CD8-positive, alpha-beta memory T cell (primary cell): ENCODE measurements around the gene ACSS2. TPM values are rescaled to one million over a fixed set of nuclear protein-coding genes. Genes with fewer than 3 reads are reported as not detected.
"Not testable (repeated sequence)": the region's sequence is repeated elsewhere in the genome, so short reads cannot be mapped to it uniquely, and the experiment has no call there.

ENCODE experiments used
- CTCF ChIA-PET: fragments of 350-600 bp; sonication (Branson Sonifier 250); formaldehyde crosslinking; loops from one replicate; lab custom pipeline; 2021; ENCODE audit warnings: antibody characterized with exemption; lab: Charles Lee
- POLR2A ChIA-PET: fragments of 350-600 bp; sonication (Branson Sonifier 250); formaldehyde crosslinking; loops from one replicate; lab custom pipeline; 2021; ENCODE audit warnings: antibody characterized with exemption; lab: Charles Lee
- DNase-seq, 5 donors: peaks; one replicate each; pipeline versions ENCODE4 v3.0.0 to v3.0.0-alpha.2; 2020 to 2022; ENCODE audit warnings: mixed read lengths in 1 of 5
- H3K27ac ChIP-seq: one replicate; pipeline ENCODE4 v1.7.0; 2013; ENCODE audit warnings: low read depth, mild to moderate bottlenecking, low read length, moderate library complexity
- H3K27me3 ChIP-seq: 2 replicates; pipeline ENCODE4 v1.7.0; 2013; ENCODE audit warnings: low read length, mild to moderate bottlenecking; ENCODE audit not compliant: insufficient read depth, poor library complexity, severe bottlenecking
- H3K36me3 ChIP-seq: 2 replicates; pipeline ENCODE4 v1.7.0; 2013; ENCODE audit warnings: mild to moderate bottlenecking, low read length, moderate library complexity; ENCODE audit not compliant: insufficient read depth
- H3K4me1 ChIP-seq: 2 replicates; pipeline ENCODE4 v1.7.0; 2013; ENCODE audit warnings: mild to moderate bottlenecking, low read length, moderate library complexity; ENCODE audit not compliant: insufficient read depth
- H3K4me3 ChIP-seq: 2 replicates; pipeline ENCODE4 v1.7.0; 2013; ENCODE audit warnings: mild to moderate bottlenecking, low read length
- H3K9me3 ChIP-seq: 2 replicates; pipeline ENCODE4 v1.7.0; 2013; ENCODE audit warnings: mild to moderate bottlenecking, low read length
- H3K27ac Mint-ChIP-seq, 8 donors: one replicate each; pipeline ENCODE4 v1.8.0; 2020 to 2021; ENCODE audit warnings: mixed read lengths in 8 of 8, mild to moderate bottlenecking in 6 of 8, inconsistent platforms in 3 of 8, moderate library complexity in 3 of 8
- H3K27me3 Mint-ChIP-seq, 2 donors: one replicate each; pipeline ENCODE4 v1.8.0; 2020 to 2021; ENCODE audit warnings: mixed read lengths in 2 of 2, mild to moderate bottlenecking in 1 of 2, moderate library complexity in 1 of 2
- H3K36me3 Mint-ChIP-seq, 3 donors: one replicate each; pipeline ENCODE4 v1.8.0; 2020 to 2021; ENCODE audit warnings: mixed read lengths in 3 of 3, inconsistent platforms in 1 of 3, mild to moderate bottlenecking in 1 of 3
- H3K4me1 Mint-ChIP-seq, 3 donors: one replicate each; pipeline ENCODE4 v1.8.0; 2020 to 2021; ENCODE audit warnings: mixed read lengths in 3 of 3, inconsistent platforms in 1 of 3, mild to moderate bottlenecking in 1 of 3
- H3K4me3 Mint-ChIP-seq, 7 donors: one replicate each; pipeline ENCODE4 v1.8.0; 2020 to 2021; ENCODE audit warnings: mixed read lengths in 7 of 7, mild to moderate bottlenecking in 6 of 7, moderate library complexity in 4 of 7, inconsistent platforms in 2 of 7
- H3K9me3 Mint-ChIP-seq, 5 donors: one replicate each; pipeline ENCODE4 v1.8.0; 2020 to 2022; ENCODE audit warnings: mixed read lengths in 5 of 5, mild to moderate bottlenecking in 3 of 5, moderate library complexity in 2 of 5, inconsistent platforms in 1 of 5
- polyA plus RNA-seq: library from polyadenylated mRNA; unstranded; fragments of 300-500 nt; fragmentation: Illumina TruSeq; gene quantifications from one replicate; pipeline ENCODE4 v1.2.3, GENCODE V29; 2021
- total RNA-seq, 2 experiments: library from RNA; stranded (reverse); gene quantifications; one replicate each; pipeline ENCODE4 v1.2.3, GENCODE V29; 2021

The ACSS2 gene
- total and polyA plus RNA-seq, 3 experiments from 2014 or later, result 5.3 to 7.2 (median 6.0) TPM

DNA sequence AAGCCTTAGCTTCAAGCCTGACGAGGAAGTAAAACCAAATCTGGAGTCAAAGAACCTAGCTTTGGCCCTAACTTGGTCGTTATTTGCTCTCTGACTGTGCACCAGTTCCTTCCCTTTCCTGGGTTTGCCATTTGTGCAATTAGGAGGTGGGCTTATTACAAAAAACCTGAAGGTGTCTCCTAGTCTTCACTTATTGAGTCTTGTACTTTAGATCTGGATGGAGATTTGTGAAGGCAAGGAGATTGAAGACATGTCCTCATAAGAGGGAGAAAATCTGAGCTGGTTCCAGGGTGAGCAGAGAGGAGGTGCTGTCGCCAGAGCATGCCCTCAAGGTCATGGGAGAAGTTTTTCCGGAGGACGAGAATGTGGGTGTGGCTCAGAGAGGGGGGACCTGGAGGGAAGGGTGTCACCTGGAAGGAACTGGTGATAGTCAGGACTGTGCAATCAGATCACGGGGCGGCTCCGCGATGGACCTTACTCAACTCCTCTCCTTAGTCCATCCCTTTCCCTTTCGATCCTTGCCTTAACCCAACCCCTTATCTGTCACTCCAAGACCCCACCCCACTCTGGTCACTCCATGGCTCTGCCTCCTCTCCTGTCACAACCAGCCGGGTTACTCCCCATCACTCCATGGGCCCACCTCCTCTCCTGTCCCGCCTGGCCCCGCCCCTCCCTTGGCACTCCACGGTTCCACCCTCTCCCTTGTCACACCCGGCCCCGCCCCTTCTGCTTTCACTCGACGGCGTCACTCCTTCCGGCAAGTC lies 588 bp upstream of the ACSS2 start:
- peaks cover 53 to 62% (median 55%) of the 10 kb centered on the region in 3 donors for H3K4me1 Mint-ChIP-seq
- H3K36me3 Mint-ChIP-seq, result no peaks in the 10 kb centered on the region
- ChIA-PET POLR2A (interaction anchor here (0.7 kb wide), 1 partner anchor 788 kb away, joined by 4 read pairs; no protein-coding TSS in a partner anchor), CTCF (interaction anchor here (1.1 to 1.7 kb wide), 4 partner anchors 81 to 221 kb away, joined by 3 to 7 read pairs (median 4); no protein-coding TSS in a partner anchor)
- peak overlapping the region; percentile 85 to 93 (median 88) for H3K4me3 Mint-ChIP-seq
- no peaks in the 10 kb centered on the region for H3K9me3 Mint-ChIP-seq
- H3K27ac Mint-ChIP-seq, result peak overlapping the region; percentile 0 to 92 (median 82)
- H3K27me3 Mint-ChIP-seq, result peaks cover 0 to 4% of the 10 kb centered on the region in 2 donors
- Histone ChIP-seq H3K4me1 (peaks cover 55% of the 10 kb centered on the region), H3K4me3 (peak overlapping the region; percentile 67), H3K27me3 (no peaks in the 10 kb centered on the region), H3K36me3 (no peaks in the 10 kb centered on the region), H3K9me3 (no peaks in the 10 kb centered on the region), H3K27ac (peak overlapping the region; percentile 32)
- DNase-seq, result no peak

DNA sequence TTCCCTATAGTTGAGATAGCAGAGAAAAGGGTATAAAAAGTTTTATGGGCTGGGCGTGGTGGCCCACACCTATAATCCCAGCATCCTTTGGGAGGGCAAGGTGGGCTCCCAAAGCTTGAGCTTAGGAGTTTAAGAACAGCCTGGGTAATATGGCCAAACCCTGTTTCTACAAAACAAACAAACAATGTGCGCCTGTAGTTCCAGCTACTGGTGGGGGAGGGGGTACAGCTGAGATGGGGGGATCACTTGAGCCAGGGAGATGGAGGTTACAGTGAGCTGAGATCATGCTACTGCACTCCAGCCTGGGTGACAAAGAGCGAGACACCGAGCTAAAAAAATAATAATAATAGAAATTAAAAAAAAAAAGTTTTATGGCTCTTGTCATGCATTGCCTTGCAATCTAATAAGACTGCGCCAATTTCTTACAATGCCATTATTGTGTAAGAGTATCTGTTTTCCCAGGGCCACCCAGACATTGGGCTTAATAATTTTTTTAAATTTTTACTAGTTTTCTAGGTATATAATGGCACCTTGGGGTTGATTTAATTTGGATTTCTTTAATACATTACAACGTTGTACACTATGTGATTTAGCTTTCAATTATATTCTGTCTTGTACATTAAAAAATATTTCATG lies 3.9 kb downstream of the ACSS2 start:
- Histone ChIP-seq H3K36me3 (no peaks in the 10 kb centered on the region), H3K4me3 (no peak overlapping the region), H3K4me1 (peaks cover 19% of the 10 kb centered on the region), H3K27ac (no peak overlapping the region), H3K27me3 (no peaks in the 10 kb centered on the region), H3K9me3 (no peaks in the 10 kb centered on the region)
- no peak for DNase-seq
- Mint-ChIP-seq H3K4me1 (peaks cover 17 to 21% (median 18%) of the 10 kb centered on the region in 3 donors), H3K27ac (no peak overlapping the region), H3K27me3 (peaks cover 0 to 4% of the 10 kb centered on the region in 2 donors), H3K36me3 (peaks cover 0 to 9% (median 0%) of the 10 kb centered on the region in 3 donors), H3K9me3 (no peaks in the 10 kb centered on the region), H3K4me3 (no peak overlapping the region)
- ChIA-PET CTCF (interaction anchor here (0.9 to 1.3 kb wide), 3 partner anchors 18 to 265 kb away, joined by 3 read pairs; no protein-coding TSS in a partner anchor), POLR2A (interaction anchor here (0.7 kb wide), 1 partner anchor 25 kb away, joined by 3 read pairs; no protein-coding TSS in a partner anchor)

DNA sequence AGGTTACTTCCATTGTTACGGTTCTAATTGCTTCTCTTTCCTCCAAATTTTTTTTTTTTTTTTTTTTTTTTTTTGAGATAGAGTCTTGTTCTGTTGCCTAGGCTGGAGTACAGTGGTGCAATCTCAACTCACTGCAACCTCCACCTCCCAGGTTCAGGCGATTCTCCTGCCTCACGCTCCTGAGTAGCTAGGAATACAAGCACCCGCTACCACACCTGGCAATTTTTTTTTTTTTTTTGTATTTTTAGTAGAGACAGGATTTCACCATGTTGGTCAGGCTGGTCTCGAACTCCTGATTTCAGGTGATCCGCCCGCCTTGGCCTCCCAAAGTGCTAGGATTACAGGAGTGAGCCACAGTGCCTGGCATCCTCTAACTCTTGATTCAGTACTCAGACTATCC lies 4.6 kb downstream of the ACSS2 start:
- not testable (repeated sequence) for H3K4me3 Mint-ChIP-seq, H3K36me3 Mint-ChIP-seq, H3K27ac Mint-ChIP-seq, H3K36me3 ChIP-seq, H3K27me3 ChIP-seq, DNase-seq, H3K9me3 Mint-ChIP-seq, H3K4me3 ChIP-seq, H3K27me3 Mint-ChIP-seq, H3K27ac ChIP-seq, H3K9me3 ChIP-seq
- CTCF ChIA-PET, result interaction anchor here (1.2 to 1.3 kb wide), 2 partner anchors 215 to 264 kb away, joined by 3 read pairs; no protein-coding TSS in a partner anchor
- H3K4me1 Mint-ChIP-seq, result peaks cover 11 to 15% (median 13%) of the 10 kb centered on the region in 3 donors
- POLR2A ChIA-PET, result interaction anchor here (0.7 kb wide), 2 partner anchors 24 to 352 kb away, joined by 3 to 11 read pairs; no protein-coding TSS in a partner anchor
- peaks cover 13% of the 10 kb centered on the region for H3K4me1 ChIP-seq

DNA sequence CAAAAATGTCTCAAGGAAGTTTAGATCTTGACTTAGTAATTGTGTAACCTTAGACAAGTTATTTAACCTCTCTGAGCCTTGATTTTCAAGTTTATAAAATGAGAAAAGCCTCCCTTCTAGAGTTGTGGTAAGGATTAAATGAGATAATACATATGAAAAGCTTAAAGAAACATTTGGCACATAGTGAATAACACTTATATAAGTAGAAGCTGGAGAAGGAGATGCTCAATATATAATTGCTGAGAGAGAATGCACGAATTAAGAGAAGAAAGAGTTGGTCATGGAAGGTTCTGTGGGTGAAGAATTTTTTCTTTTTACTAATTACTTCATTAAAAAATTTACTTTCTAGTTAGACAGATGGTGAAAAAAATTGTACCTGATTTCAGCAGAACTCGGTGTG lies 5.3 kb downstream of the ACSS2 start:
- Histone ChIP-seq H3K27me3 (no peaks in the 10 kb centered on the region), H3K4me3 (no peak overlapping the region), H3K4me1 (peaks cover 12% of the 10 kb centered on the region), H3K9me3 (no peaks in the 10 kb centered on the region), H3K27ac (no peak overlapping the region), H3K36me3 (peaks cover 2% of the 10 kb centered on the region)
- H3K27ac Mint-ChIP-seq, result peak overlapping the region in 2 of 8 donors; percentile 2 to 10
- peaks cover 0 to 9% (median 0%) of the 10 kb centered on the region in 3 donors for H3K36me3 Mint-ChIP-seq
- no peaks in the 10 kb centered on the region for H3K9me3 Mint-ChIP-seq
- POLR2A ChIA-PET, result no interaction called here
- H3K27me3 Mint-ChIP-seq, result no peaks in the 10 kb centered on the region
- no peak for DNase-seq
- peak overlapping the region in 1 of 7 donors; percentile 4 for H3K4me3 Mint-ChIP-seq
- CTCF ChIA-PET, result no interaction called here
- peaks cover 7 to 10% (median 9%) of the 10 kb centered on the region in 3 donors for H3K4me1 Mint-ChIP-seq

DNA sequence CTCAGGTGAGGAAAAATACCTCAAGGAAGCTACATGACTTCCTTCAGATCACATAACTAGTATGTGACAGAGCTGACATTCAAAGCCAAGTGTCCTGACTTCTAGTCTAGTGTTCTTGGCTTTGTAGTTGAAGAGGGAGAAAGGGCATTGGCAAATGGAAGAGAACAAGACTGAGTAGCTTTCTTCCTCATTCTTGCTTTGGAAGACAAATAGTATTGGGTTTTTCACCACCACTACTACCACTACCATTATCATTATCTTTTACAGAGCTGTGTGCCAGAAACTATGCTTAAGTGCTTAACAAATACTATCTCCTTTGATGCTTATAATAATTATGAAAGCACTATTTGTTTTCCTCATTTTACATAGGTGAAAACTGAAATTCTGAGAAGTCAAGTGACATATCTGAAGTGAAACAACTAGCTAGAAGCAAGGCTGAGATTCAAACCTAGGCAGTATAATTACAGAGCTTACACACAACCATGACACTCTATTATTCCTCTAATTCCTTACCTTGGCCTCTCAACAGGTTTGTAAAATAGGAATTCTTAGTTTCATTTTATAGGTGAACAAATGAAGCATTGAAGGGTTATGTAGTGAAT lies 6.8 kb downstream of the ACSS2 start:
- peaks cover 1% of the 10 kb centered on the region for H3K4me1 ChIP-seq
- Mint-ChIP-seq H3K27me3 (no peaks in the 10 kb centered on the region), H3K27ac (peak overlapping the region in 1 of 8 donors; percentile 27), H3K9me3 (no peaks in the 10 kb centered on the region), H3K36me3 (peaks cover 0 to 9% (median 0%) of the 10 kb centered on the region in 3 donors), H3K4me1 (peaks cover 0 to 3% (median 3%) of the 10 kb centered on the region in 3 donors), H3K4me3 (no peak overlapping the region)
- no peak for DNase-seq
- ChIA-PET POLR2A (no interaction called here), CTCF (interaction anchor here (2.0 kb wide), 1 partner anchor 9 kb away, joined by 5 read pairs; no protein-coding TSS in a partner anchor)
- no peaks in the 10 kb centered on the region for H3K27me3 ChIP-seq
- no peaks in the 10 kb centered on the region for H3K9me3 ChIP-seq
- no peak overlapping the region for H3K4me3 ChIP-seq
- peaks cover 3% of the 10 kb centered on the region for H3K36me3 ChIP-seq
- no peak overlapping the region for H3K27ac ChIP-seq

DNA sequence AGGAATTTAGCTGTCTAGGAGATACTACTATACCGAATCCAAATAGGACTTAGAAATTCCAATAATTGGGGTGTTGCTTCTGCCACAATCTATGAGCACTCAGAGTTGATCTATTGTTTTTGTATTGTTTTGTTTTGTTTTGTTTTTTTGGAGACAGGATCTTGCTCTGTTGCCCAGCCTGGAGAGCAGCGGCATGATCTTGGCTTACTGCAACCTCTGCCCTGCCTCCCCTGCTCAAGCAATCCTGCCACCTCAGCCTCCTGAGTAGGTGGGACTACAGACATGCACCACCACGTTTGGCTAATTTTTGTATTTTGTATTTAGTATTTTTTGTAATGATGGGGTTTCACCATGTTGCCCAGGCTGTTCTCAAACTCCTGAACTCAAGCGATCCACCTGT lies 7.4 kb downstream of the ACSS2 start:
- Histone ChIP-seq H3K36me3 (peaks cover 3% of the 10 kb centered on the region), H3K4me1 (no peaks in the 10 kb centered on the region), H3K9me3 (no peaks in the 10 kb centered on the region), H3K4me3 (no peak overlapping the region), H3K27me3 (no peaks in the 10 kb centered on the region), H3K27ac (no peak overlapping the region)
- POLR2A ChIA-PET, result no interaction called here
- H3K4me3 Mint-ChIP-seq, result no peak overlapping the region
- H3K4me1 Mint-ChIP-seq, result no peaks in the 10 kb centered on the region
- H3K36me3 Mint-ChIP-seq, result peaks cover 0 to 9% (median 3%) of the 10 kb centered on the region in 3 donors
- no peaks in the 10 kb centered on the region for H3K9me3 Mint-ChIP-seq
- H3K27me3 Mint-ChIP-seq, result no peaks in the 10 kb centered on the region
- H3K27ac Mint-ChIP-seq, result peak overlapping the region in 1 of 8 donors; percentile 9
- DNase-seq, result no peak
- CTCF ChIA-PET, result interaction anchor here (2.0 kb wide), 1 partner anchor 10 kb away, joined by 5 read pairs; no protein-coding TSS in a partner anchor

DNA sequence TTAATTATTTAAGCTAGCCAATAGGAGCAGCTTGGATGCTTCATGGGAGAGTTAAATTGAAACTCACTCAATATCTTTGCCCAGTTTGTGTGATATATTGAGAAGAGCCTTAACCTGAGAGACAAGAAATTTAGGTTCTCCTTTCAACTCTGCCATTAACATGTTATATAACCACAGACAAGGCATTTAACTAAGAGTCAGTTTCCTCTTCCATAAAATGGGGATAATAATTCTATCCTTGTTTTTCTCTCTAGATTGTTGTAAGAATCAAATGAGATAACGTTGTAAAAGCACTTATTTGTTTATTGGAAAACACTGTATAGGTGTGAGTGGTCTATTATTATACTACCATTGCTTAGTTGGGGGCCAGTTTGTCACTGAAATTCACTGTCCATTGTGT lies 7.8 kb downstream of the ACSS2 start:
- Mint-ChIP-seq H3K27ac (no peak overlapping the region), H3K36me3 (peaks cover 0 to 9% (median 3%) of the 10 kb centered on the region in 3 donors), H3K27me3 (no peaks in the 10 kb centered on the region), H3K9me3 (no peaks in the 10 kb centered on the region), H3K4me3 (no peak overlapping the region), H3K4me1 (no peaks in the 10 kb centered on the region)
- POLR2A ChIA-PET, result no interaction called here
- H3K9me3 ChIP-seq, result no peaks in the 10 kb centered on the region
- H3K27ac ChIP-seq, result no peak overlapping the region
- no peaks in the 10 kb centered on the region for H3K27me3 ChIP-seq
- peaks cover 3% of the 10 kb centered on the region for H3K36me3 ChIP-seq
- CTCF ChIA-PET, result interaction anchor here (2.0 kb wide), 1 partner anchor 10 kb away, joined by 5 read pairs; no protein-coding TSS in a partner anchor
- H3K4me1 ChIP-seq, result no peaks in the 10 kb centered on the region
- no peak overlapping the region for H3K4me3 ChIP-seq
- no peak for DNase-seq
